Measurements from ENCODE around the gene RASSF9.

GRCh38 chr12:85759091-85759490 is 77.1 kb downstream of the RASSF9 start:
- TF ChIP-seq REST (IDR thresholded peaks at IDR 0.05; ENCODE audit: insufficient read depth in 1 of 2, low read depth in 2 of 2, low read length in 2 of 2): no peak
- no peak for TF ChIP-seq POLR2AphosphoS5 (IDR thresholded peaks at IDR 0.05; ENCODE audit: low read depth, low read length)
- no peak for TF ChIP-seq TAF1 (IDR thresholded peaks at IDR 0.05; ENCODE audit: borderline replicate concordance, insufficient read depth, low read length)
